Activated CD8-positive, alpha-beta memory T cell treated with anti-CD3 and anti-CD28 coated beads for 4 hours (primary cell): ENCODE results near the gene OR2AT4.
"Not testable (repeated sequence)": the region's sequence is repeated elsewhere in the genome, so short reads cannot be mapped to it uniquely, and the experiment has no call there.

Experiments used
- DNase-seq, 2 donors: peaks; one replicate each; pipeline ENCODE4 v3.0.0-alpha.2; 2020; ENCODE audit warnings: low read depth in 2 of 2

Gene OR2AT4

DNA sequence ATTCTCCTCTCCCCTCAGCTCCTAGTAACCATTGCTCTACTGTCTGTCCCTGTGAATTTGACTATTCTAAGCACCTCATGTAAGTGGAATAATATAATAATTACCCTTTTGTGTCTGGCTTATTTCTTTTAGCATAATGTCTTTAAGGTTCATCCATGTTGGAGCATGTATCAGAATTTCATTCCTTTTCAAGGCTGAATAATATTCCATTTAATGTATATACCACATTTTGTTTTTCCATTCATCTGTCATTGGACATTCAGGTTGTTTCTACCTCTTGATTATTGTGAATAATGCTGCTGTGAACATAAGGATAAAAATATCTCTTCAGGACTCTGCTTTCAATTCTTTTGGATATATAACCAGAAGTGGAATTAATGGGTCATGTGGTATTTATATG lies 28.1 kb downstream of the OR2AT4 start:
- DNase-seq = no peak

DNA sequence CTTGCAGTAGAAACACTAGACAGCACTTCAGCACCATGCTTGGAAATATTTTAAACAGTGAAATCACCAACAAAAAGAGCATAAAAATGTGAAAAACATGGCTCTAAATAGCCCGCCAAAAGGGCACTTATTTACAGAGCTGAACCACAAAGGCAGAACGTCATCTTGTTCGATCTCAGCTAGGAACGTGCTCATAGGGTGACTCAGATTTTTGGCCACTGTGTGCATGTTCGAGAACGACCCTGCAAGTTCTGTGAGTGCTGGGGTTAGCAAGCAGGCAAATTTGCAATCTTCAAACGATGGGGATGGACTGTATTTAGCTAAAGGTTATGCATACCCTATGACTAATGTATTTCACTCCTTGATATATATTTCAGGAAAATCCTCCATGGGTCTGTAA lies 30.6 kb downstream of the OR2AT4 start:
- no peak for DNase-seq

DNA sequence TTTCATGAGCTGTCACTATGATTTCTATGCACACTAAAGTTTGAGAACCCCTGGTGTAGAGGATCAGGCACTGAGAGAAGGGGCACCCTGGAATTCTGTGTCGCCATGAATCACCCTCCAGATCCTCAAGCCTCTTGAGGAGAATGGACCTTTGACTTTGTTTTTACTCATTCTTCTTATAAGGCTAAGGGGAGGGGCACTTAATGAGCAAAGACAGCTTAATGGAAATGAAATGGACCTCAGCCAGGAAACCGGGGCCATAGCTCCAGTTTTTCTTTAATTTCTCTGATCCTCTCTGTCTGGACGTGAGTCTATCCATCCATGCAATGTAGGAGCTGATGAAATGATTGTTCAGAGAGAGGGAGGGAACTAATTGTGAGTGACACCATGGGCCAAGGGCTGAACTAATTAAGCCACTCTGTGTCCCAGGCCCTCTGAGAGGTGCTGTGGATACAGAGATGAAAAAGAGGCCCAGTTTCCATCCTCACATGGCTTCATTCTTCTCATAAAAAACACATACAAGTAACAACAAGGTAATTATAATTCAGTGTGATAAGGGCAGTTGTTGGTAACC lies 32.8 kb downstream of the OR2AT4 start:
- DNase-seq = no peak

DNA sequence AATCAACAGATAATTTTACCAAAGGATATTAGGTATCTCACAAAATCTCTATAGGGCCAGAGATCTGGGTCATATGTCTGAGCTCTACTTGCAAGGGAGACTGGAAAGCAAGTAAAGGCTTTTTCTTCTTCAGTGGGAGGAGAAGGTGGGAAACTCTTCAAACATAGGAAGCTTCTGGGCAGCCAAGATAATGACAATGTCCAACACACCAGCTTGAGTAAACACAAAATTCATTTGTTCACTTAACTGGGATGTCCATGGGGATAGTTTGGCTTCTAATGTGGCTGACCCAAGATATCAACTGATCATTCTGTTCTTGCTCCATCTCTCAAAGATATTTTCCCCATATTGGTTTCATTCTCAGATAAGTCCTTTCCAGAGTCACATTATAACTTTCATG lies 37.4 kb downstream of the OR2AT4 start:
- DNase-seq = no peak

DNA sequence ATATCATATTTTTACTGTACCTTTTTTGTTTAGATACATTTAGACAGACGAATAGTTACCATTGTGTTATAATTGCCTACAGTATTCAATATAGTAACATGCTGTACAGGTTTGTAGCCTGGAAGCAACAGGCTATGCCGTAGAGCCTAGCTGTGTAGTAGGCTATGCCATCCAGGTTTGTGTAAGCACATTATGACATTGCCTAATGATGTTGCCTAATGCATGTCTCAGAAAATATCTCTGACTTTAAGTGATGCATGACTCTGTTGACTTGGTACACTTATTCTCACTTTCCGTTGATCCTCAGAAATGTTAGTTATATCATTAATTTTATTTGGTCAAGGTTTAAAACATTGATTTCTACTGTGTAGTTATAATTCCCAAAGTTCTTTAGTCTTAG lies 39.9 kb downstream of the OR2AT4 start:
- no peak for DNase-seq

DNA sequence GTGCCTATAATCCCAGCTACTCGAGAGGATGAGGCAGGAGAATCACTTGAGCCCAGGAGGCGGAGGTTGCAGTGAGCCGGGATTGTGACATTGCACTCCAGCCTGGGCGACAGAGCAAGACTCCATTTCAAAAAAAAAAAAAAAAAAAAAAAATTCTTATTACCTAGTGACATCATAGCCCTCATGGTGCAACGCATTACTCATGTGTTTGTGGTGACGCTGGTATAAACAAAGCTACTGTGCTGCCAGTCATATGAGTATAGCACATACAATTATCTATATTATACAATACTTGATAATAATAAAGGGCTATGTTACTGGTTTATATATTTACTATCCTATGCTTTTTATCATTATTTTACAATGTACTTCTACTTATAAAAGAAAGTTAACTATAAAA lies 41.2 kb downstream of the OR2AT4 start:
- DNase-seq = no peak

DNA sequence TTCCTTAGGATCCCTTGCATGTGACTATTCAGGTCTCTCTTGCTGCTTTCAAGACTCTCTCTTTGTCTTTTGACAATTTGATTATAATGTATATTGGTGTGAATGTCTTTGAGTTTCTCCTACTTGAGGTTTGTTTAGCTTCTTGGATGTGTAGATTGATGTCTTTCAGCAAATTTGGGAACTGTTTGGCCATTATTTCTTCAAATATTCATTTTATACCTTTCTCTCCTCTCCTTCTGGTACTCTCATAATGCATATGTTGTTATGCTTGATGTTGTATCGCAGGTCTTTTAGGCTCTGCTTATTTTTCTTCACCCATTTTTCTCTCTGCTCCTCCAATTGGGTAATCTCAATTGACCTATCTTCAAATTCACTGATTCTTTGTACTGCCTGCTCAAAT lies 44.2 kb downstream of the OR2AT4 start:
- DNase-seq = no peak

DNA sequence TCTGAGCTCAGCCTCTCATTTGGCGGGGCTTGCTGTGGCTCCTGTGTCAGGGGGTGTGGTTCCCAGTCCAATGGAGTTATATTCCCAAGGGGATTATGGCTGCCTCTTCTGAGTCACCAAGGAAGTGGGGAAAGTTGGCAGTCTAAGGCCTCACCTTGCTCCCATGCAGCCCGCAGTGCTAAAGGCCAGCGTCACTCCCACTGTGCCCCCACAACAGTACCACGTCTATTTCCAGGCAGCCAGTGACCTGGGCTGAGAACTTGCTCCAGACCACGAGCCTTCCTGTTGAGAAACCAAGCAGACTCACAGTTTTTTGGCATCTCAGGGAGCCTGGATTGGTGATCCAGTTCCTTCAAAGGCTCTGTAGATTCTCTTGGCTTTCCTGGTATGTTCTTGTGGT lies 45.6 kb downstream of the OR2AT4 start:
- no peak for DNase-seq

DNA sequence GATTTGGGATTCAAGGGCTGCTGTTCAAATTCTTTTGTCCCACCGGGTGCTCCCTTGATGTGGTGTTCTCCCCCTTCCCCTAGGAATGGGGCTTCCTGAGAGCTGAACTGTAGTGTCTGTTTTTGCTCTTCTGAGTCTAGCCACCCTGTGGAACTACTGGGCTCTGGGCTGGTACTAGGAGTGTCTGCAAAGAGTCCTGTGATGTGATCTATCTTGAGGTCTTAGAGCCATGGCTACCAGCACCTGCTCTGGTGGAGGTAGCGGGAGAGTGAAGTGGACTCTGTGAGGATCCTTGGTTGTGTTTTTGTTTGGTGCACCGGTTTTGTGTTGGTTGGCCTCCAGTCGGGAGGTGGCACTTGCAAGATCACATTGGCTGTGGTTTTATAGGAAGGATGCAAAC lies 46.2 kb downstream of the OR2AT4 start:
- DNase-seq = no peak

DNA sequence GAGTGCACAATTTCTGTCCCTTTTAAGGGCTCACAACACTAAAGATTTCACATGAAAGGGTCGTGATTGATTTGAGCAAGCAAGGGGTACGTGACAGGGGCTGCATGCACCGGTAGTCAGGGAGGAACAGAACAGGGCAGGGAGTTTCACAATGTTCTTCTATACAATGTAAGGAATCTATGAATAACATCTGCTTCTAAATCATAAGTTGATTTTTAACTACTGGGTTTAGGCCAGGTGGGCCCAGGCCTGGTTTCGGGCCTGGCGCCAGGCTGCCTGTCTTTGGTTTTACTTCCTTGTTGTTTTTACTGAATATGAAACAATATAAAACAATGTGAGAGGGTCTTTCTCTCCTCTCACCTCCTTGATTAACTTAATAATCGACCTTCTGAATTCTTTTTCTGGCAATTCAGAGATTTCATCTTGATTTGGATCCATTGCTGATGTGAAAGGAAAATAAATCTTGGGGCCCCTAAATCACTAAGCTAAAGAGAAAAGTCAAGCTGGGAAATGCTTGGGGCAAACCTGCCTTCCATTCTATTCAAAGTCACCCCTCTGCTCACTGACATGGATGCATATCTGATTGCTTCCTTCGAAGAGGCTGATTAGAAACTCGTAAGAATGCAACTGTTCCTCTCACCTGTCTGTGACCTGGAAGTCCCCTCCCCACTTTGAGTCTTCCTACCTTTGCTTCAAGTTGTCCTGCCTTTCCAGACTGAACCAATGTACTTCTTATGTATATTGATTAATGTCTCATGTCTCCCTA lies 47.0 kb downstream of the OR2AT4 start:
- DNase-seq = not testable (repeated sequence)

DNA sequence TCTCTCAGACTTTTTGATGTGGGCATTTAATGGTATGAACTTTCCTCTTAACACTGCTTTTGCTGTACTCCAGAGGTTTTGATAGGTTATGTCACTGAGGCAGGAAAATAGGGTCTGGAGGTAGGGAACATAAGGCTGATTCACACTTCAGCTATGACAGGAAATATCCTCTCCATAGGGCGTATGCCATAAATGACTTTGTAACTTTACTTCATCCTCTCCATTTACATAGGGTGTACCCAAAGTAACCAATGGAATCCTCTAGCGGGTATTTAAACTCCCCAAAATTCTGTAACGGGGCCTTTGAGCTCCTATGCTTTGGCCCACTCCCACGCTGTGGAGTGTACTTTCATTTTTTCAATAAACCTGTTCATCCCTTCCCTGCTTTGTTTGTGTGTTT lies 49.5 kb downstream of the OR2AT4 start:
- no peak for DNase-seq

DNA sequence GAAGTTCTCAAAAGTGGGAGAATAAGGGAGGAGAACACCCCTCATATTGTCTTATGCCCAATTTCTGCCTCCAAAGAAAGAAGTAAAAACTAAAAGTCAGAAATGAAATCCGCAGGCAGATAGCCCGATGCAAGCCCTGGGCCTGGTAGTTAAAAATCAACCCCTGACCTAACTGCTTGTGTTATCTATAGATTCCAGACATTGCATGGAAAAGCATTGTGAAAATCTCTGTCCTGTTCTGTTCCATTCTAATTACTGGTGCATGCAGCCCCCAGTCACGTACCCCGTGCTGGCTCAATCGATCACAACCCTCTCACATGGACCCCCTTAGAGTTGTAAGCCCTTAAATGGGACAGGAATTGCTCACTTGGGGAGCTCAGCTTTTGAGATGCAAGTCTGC lies 50.0 kb downstream of the OR2AT4 start:
- DNase-seq = not testable (repeated sequence)

DNA sequence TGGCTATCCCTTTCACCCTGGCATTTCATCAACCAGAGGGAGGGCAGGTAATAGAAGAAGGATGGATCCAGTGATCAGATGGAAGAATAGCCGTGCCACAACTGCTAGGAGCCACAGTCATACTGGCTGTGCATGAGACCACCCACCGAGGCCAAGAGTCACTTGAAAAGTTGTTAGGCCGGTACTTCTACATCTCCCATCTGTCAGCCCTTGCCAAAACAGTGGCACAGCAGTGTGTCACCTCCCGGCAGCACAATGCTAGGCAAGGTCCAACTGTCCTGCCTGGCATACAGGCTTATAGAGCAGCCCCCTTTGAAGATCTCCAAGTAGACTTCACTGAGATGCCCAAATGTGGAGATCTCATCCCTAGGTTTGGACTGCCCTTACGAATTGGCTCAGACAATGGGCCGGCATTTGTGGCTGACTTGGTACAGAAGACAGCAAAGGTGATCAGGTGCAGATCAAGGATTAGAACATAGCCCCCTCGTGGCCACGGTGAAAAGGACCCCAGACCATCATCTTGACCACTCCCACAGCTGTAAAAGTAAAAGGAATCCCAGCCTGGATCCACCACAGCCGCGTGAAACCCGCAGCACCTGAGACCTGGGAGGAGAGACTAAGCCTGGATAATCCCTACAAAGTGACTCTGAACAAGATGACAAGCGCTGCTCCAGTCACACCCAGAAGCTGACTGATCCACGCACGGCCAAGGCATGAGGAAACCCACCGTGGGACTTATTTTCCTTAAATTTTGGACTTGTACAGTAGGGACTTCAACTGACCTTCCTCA lies 52.1 kb downstream of the OR2AT4 start:
- not testable (repeated sequence) for DNase-seq

DNA sequence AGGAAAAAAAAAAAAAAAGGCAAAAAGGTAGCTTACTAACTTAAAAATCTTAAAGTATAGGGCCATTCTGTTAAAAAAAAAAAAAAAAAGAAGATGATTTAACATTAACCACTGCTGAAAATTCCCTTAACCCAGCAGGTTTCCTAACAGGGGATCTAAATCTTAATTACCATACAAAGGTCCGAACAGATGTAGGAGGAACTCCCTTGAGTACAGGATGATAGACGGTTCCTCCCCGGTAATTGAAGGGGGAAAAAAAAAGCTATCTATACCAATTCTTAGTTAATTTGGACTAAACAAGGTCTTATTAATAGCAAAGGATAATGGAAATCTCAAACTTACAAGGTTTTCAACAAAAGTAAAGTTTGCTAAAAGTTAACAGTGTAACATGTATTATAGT lies 54.9 kb downstream of the OR2AT4 start:
- not testable (repeated sequence) for DNase-seq

DNA sequence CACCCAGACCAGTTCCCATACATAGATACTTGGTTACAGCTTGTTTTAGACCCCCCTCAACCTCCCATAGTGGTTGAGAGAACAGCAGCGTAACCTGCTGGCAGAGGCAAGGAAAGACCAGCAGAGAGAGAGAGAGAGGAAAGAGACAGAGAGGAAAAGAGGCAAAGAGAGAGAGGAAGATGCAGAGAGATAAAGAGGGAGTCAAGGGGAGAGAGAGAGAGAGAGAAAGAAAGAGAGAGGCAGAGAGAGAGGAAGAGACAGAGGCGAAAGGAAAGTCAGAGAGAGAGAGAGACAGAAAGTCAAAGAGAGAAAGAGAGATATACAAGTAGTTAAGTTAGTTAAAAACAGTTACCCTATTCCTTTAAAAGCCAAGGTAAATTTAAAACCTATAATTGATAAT lies 55.4 kb downstream of the OR2AT4 start:
- no peak for DNase-seq

DNA sequence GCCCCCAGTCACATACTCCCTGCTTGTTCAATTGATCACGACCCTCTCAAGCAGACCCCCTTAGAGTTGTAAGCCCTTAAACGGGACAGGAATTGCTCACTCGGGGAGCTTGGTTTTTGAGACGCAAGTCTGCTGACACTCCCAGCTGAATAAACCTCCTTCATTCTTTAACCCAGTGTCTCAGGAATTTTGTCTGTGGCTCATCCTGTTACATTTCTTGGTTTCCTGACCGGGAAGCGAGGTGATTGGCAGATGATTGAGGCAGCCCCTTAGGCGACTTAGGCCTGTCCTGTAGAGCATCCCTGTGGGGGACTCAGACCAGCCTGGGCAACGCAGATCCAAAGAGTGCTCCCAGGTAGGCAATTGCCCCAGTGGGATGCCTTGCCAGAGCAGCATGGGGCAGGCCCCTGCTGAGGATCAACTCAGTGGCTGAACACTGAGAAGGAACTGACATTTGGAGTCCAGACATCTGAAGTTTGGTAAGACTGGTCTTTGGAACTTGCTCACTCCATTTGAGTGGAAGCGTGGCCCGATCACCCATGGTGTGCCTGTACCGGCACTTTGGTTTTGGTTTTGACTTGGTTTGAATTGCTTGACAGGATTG lies 56.4 kb downstream of the OR2AT4 start:
- no peak for DNase-seq

DNA sequence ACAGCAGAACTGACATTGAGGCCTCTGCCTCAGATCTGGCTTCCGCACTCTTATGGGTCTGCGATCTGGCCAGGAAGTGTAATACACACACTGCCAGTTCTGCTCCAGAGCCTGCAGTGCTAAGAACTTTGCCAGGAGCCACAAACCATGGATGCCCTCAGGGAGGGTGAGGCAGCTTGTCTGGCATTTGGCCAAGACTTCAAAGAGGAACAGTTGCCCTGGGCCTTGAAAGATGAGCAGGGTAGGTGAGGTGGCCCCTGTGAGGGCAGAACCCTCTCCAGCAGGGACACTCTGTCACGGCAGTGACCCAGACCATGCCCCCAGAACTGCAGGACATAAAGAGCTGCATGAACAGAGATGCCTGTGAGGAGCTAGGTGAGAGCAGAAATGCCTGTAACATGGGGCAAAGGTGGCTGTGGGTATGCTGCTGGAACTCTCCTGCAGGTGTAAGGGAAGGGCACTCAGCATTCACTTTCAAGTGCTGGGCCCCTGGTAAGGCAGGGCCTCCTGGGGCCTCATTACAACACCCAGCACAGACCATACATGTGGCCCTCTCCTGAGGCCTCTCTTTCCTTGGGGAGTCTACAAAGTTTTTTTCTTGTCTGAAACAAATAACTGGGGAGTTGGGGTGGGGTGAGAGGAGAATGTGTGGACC lies 60.6 kb downstream of the OR2AT4 start:
- no peak for DNase-seq

DNA sequence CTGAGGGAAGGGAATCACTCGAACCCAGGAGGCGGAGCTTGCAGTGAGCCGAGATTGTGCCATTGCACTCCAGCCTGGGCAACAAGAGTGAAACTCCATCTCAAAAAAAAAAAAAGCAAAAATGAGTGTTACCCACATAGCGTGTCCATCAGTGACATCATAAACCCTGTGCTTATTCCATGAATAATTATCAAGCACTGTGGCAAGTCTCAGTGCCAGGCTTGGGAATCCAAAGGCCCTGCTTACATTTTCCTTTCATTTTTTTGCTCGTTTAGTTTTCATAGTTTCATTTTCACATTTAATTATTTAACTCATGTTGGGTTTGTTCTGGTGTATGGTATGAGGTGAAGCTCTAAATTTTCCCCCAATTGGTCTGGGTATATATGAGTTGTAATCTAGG lies 61.4 kb downstream of the OR2AT4 start:
- DNase-seq = no peak

DNA sequence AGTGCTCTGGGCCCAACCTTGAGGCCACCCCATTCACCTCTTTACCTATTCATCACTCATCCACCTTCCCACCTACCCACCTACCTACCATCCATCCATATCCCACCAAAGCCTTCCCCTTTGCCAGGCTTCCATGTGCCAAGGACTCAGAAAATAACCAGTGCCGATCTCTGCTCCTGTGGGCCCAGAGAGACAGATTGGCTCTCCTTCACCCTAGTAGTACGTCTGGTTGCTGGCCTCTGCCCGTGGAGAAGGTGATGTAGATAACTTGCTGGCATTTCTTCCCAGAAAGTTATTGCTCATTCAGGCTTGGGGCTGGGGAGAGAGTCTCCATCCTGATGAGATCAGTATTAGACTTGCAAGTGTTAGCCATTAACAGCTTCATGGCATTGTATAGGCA lies 62.8 kb downstream of the OR2AT4 start:
- no peak for DNase-seq

DNA sequence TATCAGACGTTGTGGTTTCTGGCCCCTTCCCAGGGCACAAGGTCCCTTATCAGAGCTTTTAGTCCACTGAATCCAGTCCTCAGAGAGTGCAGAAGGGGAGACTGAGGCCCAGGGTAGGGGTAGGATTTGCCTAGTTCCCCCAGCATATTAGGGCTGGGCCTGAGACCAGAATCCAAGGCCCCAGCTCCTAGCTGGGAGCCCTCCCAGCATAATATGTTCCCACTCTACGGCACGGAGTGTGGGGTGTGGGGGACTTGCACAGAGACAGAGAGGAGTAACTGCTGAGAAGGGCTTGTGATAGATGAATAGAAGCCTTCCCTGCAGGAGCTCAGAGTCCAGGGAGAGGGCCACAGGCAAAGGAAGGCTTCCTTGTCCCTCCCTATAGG lies 64.1 kb downstream of the OR2AT4 start:
- no peak for DNase-seq

DNA sequence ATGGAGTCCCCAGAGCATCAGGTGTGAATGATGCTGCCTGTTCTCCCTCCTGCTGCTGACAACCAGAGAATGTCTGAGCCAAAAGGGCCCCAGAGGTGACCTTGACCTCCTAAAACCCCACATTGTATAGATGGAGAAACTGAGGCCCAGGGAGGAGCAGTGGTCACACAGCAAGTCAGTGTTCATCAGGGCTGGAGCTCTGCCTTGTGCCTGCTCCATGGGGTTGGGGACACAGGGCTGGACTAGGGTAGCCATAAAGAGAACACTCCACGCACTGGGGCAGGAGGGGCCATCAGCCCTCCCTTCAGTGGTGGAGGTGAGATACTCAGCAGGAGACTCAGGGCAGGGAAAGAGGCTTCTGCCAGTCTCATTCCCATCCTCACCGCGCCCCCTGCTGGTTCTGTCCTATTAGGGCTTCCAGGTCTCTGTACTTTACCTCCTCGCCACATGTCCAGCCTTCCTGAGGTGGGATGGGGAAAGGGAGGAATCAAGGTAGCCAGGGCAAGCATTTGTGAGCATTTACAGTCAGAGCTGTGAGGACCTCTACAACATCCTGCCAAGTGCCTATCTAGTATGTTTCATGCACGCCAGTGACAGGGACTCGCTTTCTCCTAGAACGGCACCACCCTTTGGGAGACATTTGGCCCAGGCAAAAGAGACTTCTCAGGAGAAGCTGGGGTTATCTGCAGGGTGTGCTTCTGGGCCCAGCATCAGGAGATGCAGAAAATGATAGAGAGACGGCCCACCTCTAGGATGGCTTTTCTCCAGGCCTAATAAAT lies 64.7 kb downstream of the OR2AT4 start:
- DNase-seq = peak; percentile 18 to 22
